K562 (cell line): Measurements from ENCODE around the gene SMIM35. TPM values are rescaled to one million over a fixed set of nuclear protein-coding genes. Genes with fewer than 3 reads are reported as not detected.
A peak's percentile ranks its signal among the peaks of the same experiment; 100 is the strongest.

ENCODE experiments used
- CHD4 ChIP-seq: fragments of 200-600 bp; sonication (generic); IDR thresholded peaks from 3 replicates; pipeline ENCODE4 v1.6.1; 2012; ENCODE audit warnings: low read depth, mild to moderate bottlenecking, mixed read lengths, low read length, inconsistent platforms; ENCODE audit not compliant: insufficient read depth, insufficient replicate concordance, poor library complexity, severe bottlenecking
- DPF2 ChIP-seq: fragments of 450-650 bp; IDR thresholded peaks from 2 replicates; pipeline ENCODE4 v1.6.1; 2016
- ELF2 ChIP-seq: fragments of 250-450 bp; sonication (Bioruptor Pico); IDR thresholded peaks from 2 replicates; pipeline ENCODE4 v1.5.0; 2021; ENCODE audit warnings: mild to moderate bottlenecking
- GATA2 ChIP-seq: sonication (generic); formaldehyde crosslinking; IDR thresholded peaks from 2 replicates; pipeline ENCODE4 v1.4.0; 2020; ENCODE audit warnings: mild to moderate bottlenecking, missing genetic modification reagents
- HDAC6 ChIP-seq: IDR thresholded peaks from 2 replicates; pipeline ENCODE4 v1.6.1; 2012; ENCODE audit warnings: low read depth, mild to moderate bottlenecking, control low read depth, inconsistent platforms, low read length, moderate library complexity
- HNRNPUL1 ChIP-seq: fragments of 200-400 bp; formaldehyde crosslinking; IDR thresholded peaks from 2 replicates; pipeline ENCODE4 v1.6.1; 2017; ENCODE audit warnings: low read length
- KDM5B ChIP-seq: fragments of 200-600 bp; sonication (generic); IDR thresholded peaks from 2 replicates; pipeline ENCODE4 v1.6.1; 2012; ENCODE audit warnings: low read depth, mild to moderate bottlenecking, moderate library complexity, low read length, control low read depth, inconsistent platforms; ENCODE audit not compliant: insufficient replicate concordance
- NONO ChIP-seq, 2 experiments: fragments of 200-400 bp in 1 of 2; fragments of 450-650 bp in 1 of 2; formaldehyde crosslinking in 1 of 2; IDR thresholded peaks; 2 replicates each; pipeline ENCODE4 v1.6.1; 2017; ENCODE audit warnings: low read depth in 2 of 2, mild to moderate bottlenecking in 2 of 2, moderate library complexity in 2 of 2, low read length in 1 of 2
- SMARCE1 ChIP-seq: fragments of 450-650 bp; IDR thresholded peaks from 2 replicates; pipeline ENCODE4 v1.7.1; 2016; ENCODE audit warnings: mild to moderate bottlenecking
- SNAPC5 ChIP-seq: fragments of 250-450 bp; sonication (Bioruptor Pico); IDR thresholded peaks from 2 replicates; pipeline ENCODE4 v1.8.0; 2021; ENCODE audit warnings: moderate library complexity, mild to moderate bottlenecking, inconsistent platforms
- SRSF9 ChIP-seq: fragments of 200-400 bp; formaldehyde crosslinking; IDR thresholded peaks from 2 replicates; pipeline ENCODE4 v1.6.1; 2017; ENCODE audit warnings: low read depth, low read length, borderline replicate concordance
- TAF15 ChIP-seq: fragments of 200-400 bp; formaldehyde crosslinking; IDR thresholded peaks from 2 replicates; pipeline ENCODE4 v1.6.1; 2017; ENCODE audit warnings: mild to moderate bottlenecking, low read depth, low read length, moderate library complexity
- TEAD4 ChIP-seq, 2 experiments: sonication (generic) in 1 of 2; formaldehyde crosslinking in 1 of 2; IDR thresholded peaks; 2 replicates each; pipeline versions ENCODE4 v1.6.1 to v1.8.0; 2012 to 2022; ENCODE audit warnings: borderline replicate concordance in 1 of 2, inconsistent platforms in 1 of 2, low read length in 1 of 2, mild to moderate bottlenecking in 1 of 2, missing genetic modification reagents in 1 of 2
- ZFP36 ChIP-seq: fragments of 150-350 bp; IDR thresholded peaks from 2 replicates; pipeline ENCODE4 v1.6.1; 2018; ENCODE audit warnings: low read length, low read depth; ENCODE audit not compliant: partially characterized antibody
- ZNF174 ChIP-seq: fragments of 250-450 bp; sonication (Bioruptor Pico); IDR thresholded peaks from 2 replicates; pipeline ENCODE4 v1.4.0; 2020; ENCODE audit warnings: mild to moderate bottlenecking
- ZNF23 ChIP-seq: fragments of 250-450 bp; sonication (Bioruptor Pico); IDR thresholded peaks from 2 replicates; pipeline ENCODE4 v1.4.0; 2020; ENCODE audit warnings: mild to moderate bottlenecking
- polyA plus RNA-seq, 8 experiments: library from polyadenylated mRNA; depleted of rRNA in 4 of 8; stranded (reverse) in 5 of 8; unstranded in 3 of 8; fragments of >200 nt; fragmentation: Nextera tagmentation in 2 of 8; fragmentation: Illumina TruSeq in 1 of 8; extraction: Ambion mirVana in 2 of 8; extraction: Trizol in 1 of 8; gene quantifications; 2 replicates each; pipeline versions ENCODE4 v1.2.1 to v1.2.3, GENCODE V29; 2011 to 2014; ENCODE audit warnings: inconsistent platforms in 1 of 8, missing spikeins in 1 of 8
- total RNA-seq, 7 experiments: library from RNA; depleted of rRNA in 6 of 7; stranded (reverse); fragments of >200 nt in 6 of 7; fragmentation: Illumina TruSeq in 2 of 7; extraction: Trizol in 2 of 7; gene quantifications; 2 replicates each; pipeline versions ENCODE4 v1.2.1 to v1.2.3, GENCODE V29; 2011 to 2021; ENCODE audit warnings: low replicate concordance in 1 of 7
- TF ChIP-seq, protein P1 (sequence below): IDR thresholded peaks from 3 replicates; pipeline ENCODE4 v1.6.1; 2011; ENCODE audit warnings: borderline replicate concordance, mild to moderate bottlenecking; ENCODE audit not compliant: insufficient read length, insufficient read depth
- TF ChIP-seq, protein P2 (sequence below), 2 experiments: fragments of 450-650 bp in 1 of 2; sonication (generic) in 1 of 2; formaldehyde crosslinking in 1 of 2; IDR thresholded peaks; 2 replicates each; pipeline versions ENCODE4 v1.7.1 to v1.9.0; 2016 to 2022; ENCODE audit warnings: inconsistent platforms in 1 of 2, mild to moderate bottlenecking in 1 of 2, missing genetic modification reagents in 1 of 2

The SMIM35 gene
- total and polyA plus RNA-seq, 9 of the 15 experiments (the other 6 are each of a cell fraction or from before 2014, with no cell fraction given): 0.03 TPM; not detected in 7

- TF ChIP-seq, protein P1, sequence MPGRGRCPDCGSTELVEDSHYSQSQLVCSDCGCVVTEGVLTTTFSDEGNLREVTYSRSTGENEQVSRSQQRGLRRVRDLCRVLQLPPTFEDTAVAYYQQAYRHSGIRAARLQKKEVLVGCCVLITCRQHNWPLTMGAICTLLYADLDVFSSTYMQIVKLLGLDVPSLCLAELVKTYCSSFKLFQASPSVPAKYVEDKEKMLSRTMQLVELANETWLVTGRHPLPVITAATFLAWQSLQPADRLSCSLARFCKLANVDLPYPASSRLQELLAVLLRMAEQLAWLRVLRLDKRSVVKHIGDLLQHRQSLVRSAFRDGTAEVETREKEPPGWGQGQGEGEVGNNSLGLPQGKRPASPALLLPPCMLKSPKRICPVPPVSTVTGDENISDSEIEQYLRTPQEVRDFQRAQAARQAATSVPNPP: no peak
- TF ChIP-seq, protein P2, sequence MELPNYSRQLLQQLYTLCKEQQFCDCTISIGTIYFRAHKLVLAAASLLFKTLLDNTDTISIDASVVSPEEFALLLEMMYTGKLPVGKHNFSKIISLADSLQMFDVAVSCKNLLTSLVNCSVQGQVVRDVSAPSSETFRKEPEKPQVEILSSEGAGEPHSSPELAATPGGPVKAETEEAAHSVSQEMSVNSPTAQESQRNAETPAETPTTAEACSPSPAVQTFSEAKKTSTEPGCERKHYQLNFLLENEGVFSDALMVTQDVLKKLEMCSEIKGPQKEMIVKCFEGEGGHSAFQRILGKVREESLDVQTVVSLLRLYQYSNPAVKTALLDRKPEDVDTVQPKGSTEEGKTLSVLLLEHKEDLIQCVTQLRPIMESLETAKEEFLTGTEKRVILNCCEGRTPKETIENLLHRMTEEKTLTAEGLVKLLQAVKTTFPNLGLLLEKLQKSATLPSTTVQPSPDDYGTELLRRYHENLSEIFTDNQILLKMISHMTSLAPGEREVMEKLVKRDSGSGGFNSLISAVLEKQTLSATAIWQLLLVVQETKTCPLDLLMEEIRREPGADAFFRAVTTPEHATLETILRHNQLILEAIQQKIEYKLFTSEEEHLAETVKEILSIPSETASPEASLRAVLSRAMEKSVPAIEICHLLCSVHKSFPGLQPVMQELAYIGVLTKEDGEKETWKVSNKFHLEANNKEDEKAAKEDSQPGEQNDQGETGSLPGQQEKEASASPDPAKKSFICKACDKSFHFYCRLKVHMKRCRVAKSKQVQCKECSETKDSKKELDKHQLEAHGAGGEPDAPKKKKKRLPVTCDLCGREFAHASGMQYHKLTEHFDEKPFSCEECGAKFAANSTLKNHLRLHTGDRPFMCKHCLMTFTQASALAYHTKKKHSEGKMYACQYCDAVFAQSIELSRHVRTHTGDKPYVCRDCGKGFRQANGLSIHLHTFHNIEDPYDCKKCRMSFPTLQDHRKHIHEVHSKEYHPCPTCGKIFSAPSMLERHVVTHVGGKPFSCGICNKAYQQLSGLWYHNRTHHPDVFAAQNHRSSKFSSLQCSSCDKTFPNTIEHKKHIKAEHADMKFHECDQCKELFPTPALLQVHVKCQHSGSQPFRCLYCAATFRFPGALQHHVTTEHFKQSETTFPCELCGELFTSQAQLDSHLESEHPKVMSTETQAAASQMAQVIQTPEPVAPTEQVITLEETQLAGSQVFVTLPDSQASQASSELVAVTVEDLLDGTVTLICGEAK (IDR thresholded peaks at IDR 0.05): no peak
- TF ChIP-seq, protein P2 (CRISPR knock-in tag; IDR thresholded peaks at IDR 0.05): no peak
- peak; percentile 33 for TF ChIP-seq KDM5B
- TF ChIP-seq SRSF9: no peak
- TF ChIP-seq GATA2: peak; percentile 36; the same call in 1 of the 2 replicates
- peak; percentile 95 for TF ChIP-seq SMARCE1
- peak; percentile 91 for TF ChIP-seq DPF2
- no peak for TF ChIP-seq ZNF23 (CRISPR knock-in tag)
- TF ChIP-seq ELF2: no peak
- no peak for TF ChIP-seq HDAC6
- no peak for TF ChIP-seq SNAPC5 (CRISPR knock-in tag)
- TF ChIP-seq CHD4: no peak
- TF ChIP-seq TEAD4 (IDR thresholded peaks at IDR 0.05; ENCODE audit: low read length): peak; percentile 56; the same call in 1 of the 2 replicates
- TF ChIP-seq TEAD4 (CRISPR knock-in tag; IDR thresholded peaks at IDR 0.05; ENCODE audit: borderline replicate concordance): no peak
- TF ChIP-seq NONO (IDR thresholded peaks at IDR 0.05; ENCODE audit: low read depth in 2 of 2, low read length in 1 of 2): no peak
- TF ChIP-seq TAF15: no peak
- no peak for TF ChIP-seq ZFP36
- TF ChIP-seq ZNF174: no peak
- no peak for TF ChIP-seq HNRNPUL1
Observed at GRCh38 chr11:118012083-118012669, 74.6 kb downstream of the SMIM35 start (continued).
